ENCODE measurements around the gene ARHGAP4. TPM values are rescaled to one million over a fixed set of nuclear protein-coding genes. Genes with fewer than 3 reads are reported as not detected.

Gene ARHGAP4
- total RNA-seq: 100 to 1,000 TPM; 188 to 300 TPM

GRCh38 chrX:153925739-153926551 is at the start of gene ARHGAP4:
Gene ARHGAP4, minus strand, starts transcription at chrX:153926264. Its CDS starts 62 bp downstream, at chrX:153926202.
- CTCF ChIA-PET: interaction anchor here (1.2 to 10.2 kb wide), 5 partner anchors 23 to 161 kb away, joined by 3 to 190 read pairs (median 5); partner anchors contain the start of genes HCFC1, IDH3G, PLXNB3 and RENBP
- peak within 1 kb of the TSS; percentile 97 for H3K27ac Mint-ChIP-seq
- peak; percentile 8 for ATAC-seq
- peaks cover 25% of the 10 kb centered on the region for H3K36me3 Mint-ChIP-seq
- H3K27me3 Mint-ChIP-seq: no peaks in the 10 kb centered on the region
- peak within 1 kb of the TSS; percentile 85 for H3K4me3 Mint-ChIP-seq
- H3K4me1 Mint-ChIP-seq: peaks cover 37% of the 10 kb centered on the region
- peak; percentile 72 for DNase-seq
- H3K9me3 Mint-ChIP-seq (ENCODE audit: low read depth): no peaks in the 10 kb centered on the region

- DNase-seq (no peak), ATAC-seq (no peak)
- peak overlapping the region; percentile 95 for H3K27ac Mint-ChIP-seq
- H3K4me1 Mint-ChIP-seq: peaks cover 20% of the 10 kb centered on the region
- H3K4me3 Mint-ChIP-seq: peak overlapping the region; percentile 89
- CTCF ChIA-PET: interaction anchor here (1.0 kb wide), 1 partner anchor 9 kb away, joined by 4 read pairs; no protein-coding TSS in a partner anchor
- no peaks in the 10 kb centered on the region for H3K9me3 Mint-ChIP-seq (ENCODE audit: low read depth)
- H3K27me3 Mint-ChIP-seq: no peaks in the 10 kb centered on the region
- H3K36me3 Mint-ChIP-seq: peaks cover 4% of the 10 kb centered on the region
Measured at GRCh38 chrX:153974726-153975286, 48.7 kb upstream of the ARHGAP4 start.

- Mint-ChIP-seq H3K27ac (peak overlapping the region; percentile 95), H3K27me3 (no peaks in the 10 kb centered on the region), H3K4me3 (peak overlapping the region; percentile 89), H3K36me3 (peaks cover 10% of the 10 kb centered on the region), H3K4me1 (peaks cover 20% of the 10 kb centered on the region), H3K9me3 (ENCODE audit: low read depth) (no peaks in the 10 kb centered on the region)
- CTCF ChIA-PET: interaction anchor here (1.0 to 1.7 kb wide), 2 partner anchors 7 to 10 kb away, joined by 4 to 6 read pairs; no protein-coding TSS in a partner anchor
- ATAC-seq (no peak), DNase-seq (no peak)
Measured at GRCh38 chrX:153974003-153974725, 48.1 kb upstream of the ARHGAP4 start.

- no peak for DNase-seq
- H3K9me3 Mint-ChIP-seq (ENCODE audit: low read depth): no peaks in the 10 kb centered on the region
- peak overlapping the region; percentile 95 for H3K27ac Mint-ChIP-seq
- CTCF ChIA-PET: interaction anchor here (1.0 to 1.7 kb wide), 2 partner anchors 8 to 11 kb away, joined by 4 to 6 read pairs; no protein-coding TSS in a partner anchor
- peaks cover 20% of the 10 kb centered on the region for H3K4me1 Mint-ChIP-seq
- ATAC-seq: no peak
- peaks cover 12% of the 10 kb centered on the region for H3K36me3 Mint-ChIP-seq
- H3K4me3 Mint-ChIP-seq: peak overlapping the region; percentile 89
- H3K27me3 Mint-ChIP-seq: no peaks in the 10 kb centered on the region
Measured at GRCh38 chrX:153973127-153974002, 47.3 kb upstream of the ARHGAP4 start.

- no peaks in the 10 kb centered on the region for H3K9me3 Mint-ChIP-seq (ENCODE audit: low read depth)
- H3K36me3 Mint-ChIP-seq: peaks cover 20% of the 10 kb centered on the region
Measured at GRCh38 chrX:153972368-153973126, 46.5 kb upstream of the ARHGAP4 start, which contains the start of gene TMEM187. Gene TMEM187, plus strand, starts transcription at chrX:153972754. Its CDS starts 9,309 bp downstream, at chrX:153982063.

GRCh38 chrX:153971450-153972367 is 45.6 kb upstream of the ARHGAP4 start, which contains the start of gene HCFC1:
Gene HCFC1, minus strand, starts transcription at chrX:153971818. Its CDS starts 978 bp downstream, at chrX:153970840.
- Mint-ChIP-seq H3K27me3 (no peaks in the 10 kb centered on the region), H3K4me3 (peak within 1 kb of the TSS; percentile 95), H3K27ac (peak within 1 kb of the TSS; percentile 100), H3K36me3 (peaks cover 24% of the 10 kb centered on the region), H3K9me3 (ENCODE audit: low read depth) (no peaks in the 10 kb centered on the region), H3K4me1 (peaks cover 30% of the 10 kb centered on the region)
- peak; percentile 41 for ATAC-seq
- CTCF ChIA-PET: interaction anchor here (1.3 to 5.7 kb wide), 6 partner anchors 9 to 427 kb away, joined by 3 to 49 read pairs (median 4); partner anchors contain the start of genes ARHGAP4 and RPL10
- peak; percentile 94 for DNase-seq

More at GRCh38 chrX:153972368-153973126, 46.5 kb upstream of the ARHGAP4 start, which contains the start of gene TMEM187:
- ATAC-seq: peak; percentile 53
- Mint-ChIP-seq H3K4me3 (peak within 1 kb of the TSS; percentile 95), H3K27ac (peak within 1 kb of the TSS; percentile 100), H3K4me1 (peaks cover 22% of the 10 kb centered on the region), H3K27me3 (no peaks in the 10 kb centered on the region)
- CTCF ChIA-PET: interaction anchor here (1.3 to 1.7 kb wide), 2 partner anchors 9 to 40 kb away, joined by 3 to 6 read pairs; no protein-coding TSS in a partner anchor
- peak; percentile 94 for DNase-seq

GRCh38 chrX:153971124-153971449 is 45.0 kb upstream of the ARHGAP4 start:
- Mint-ChIP-seq H3K27me3 (no peaks in the 10 kb centered on the region), H3K4me1 (peaks cover 36% of the 10 kb centered on the region), H3K36me3 (peaks cover 24% of the 10 kb centered on the region), H3K4me3 (peak overlapping the region; percentile 95), H3K27ac (peak overlapping the region; percentile 100), H3K9me3 (ENCODE audit: low read depth) (no peaks in the 10 kb centered on the region)
- CTCF ChIA-PET: interaction anchor here (0.8 to 5.7 kb wide), 5 partner anchors 9 to 428 kb away, joined by 3 to 49 read pairs (median 4); partner anchors contain the start of genes ARHGAP4, PLXNB3 and RPL10
- peak; percentile 92 for DNase-seq
- peak; percentile 40 for ATAC-seq

GRCh38 chrX:153970357-153971123 is 44.5 kb upstream of the ARHGAP4 start:
- H3K27me3 Mint-ChIP-seq: no peaks in the 10 kb centered on the region
- peaks cover 24% of the 10 kb centered on the region for H3K36me3 Mint-ChIP-seq
- peak overlapping the region; percentile 100 for H3K27ac Mint-ChIP-seq
- peak overlapping the region; percentile 95 for H3K4me3 Mint-ChIP-seq
- DNase-seq (peak; percentile 61), ATAC-seq (peak; percentile 5)
- no peaks in the 10 kb centered on the region for H3K9me3 Mint-ChIP-seq (ENCODE audit: low read depth)
- CTCF ChIA-PET: interaction anchor here (0.8 to 7.2 kb wide), 6 partner anchors 10 to 428 kb away, joined by 3 to 52 read pairs (median 4); partner anchors contain the start of genes ARHGAP4, PLXNB3 and RPL10
- peaks cover 36% of the 10 kb centered on the region for H3K4me1 Mint-ChIP-seq

GRCh38 chrX:153969904-153970356 is 43.9 kb upstream of the ARHGAP4 start:
- Mint-ChIP-seq H3K9me3 (ENCODE audit: low read depth) (no peaks in the 10 kb centered on the region), H3K4me1 (peaks cover 39% of the 10 kb centered on the region), H3K4me3 (peak overlapping the region; percentile 95), H3K27me3 (no peaks in the 10 kb centered on the region), H3K36me3 (peaks cover 24% of the 10 kb centered on the region), H3K27ac (peak overlapping the region; percentile 100)
- CTCF ChIA-PET: interaction anchor here (1.4 to 7.2 kb wide), 4 partner anchors 12 to 429 kb away, joined by 4 to 52 read pairs (median 27); partner anchors contain the start of genes ARHGAP4 and RPL10
- DNase-seq: no peak
- ATAC-seq: no peak
